HUES6 (cell line): Measurements from ENCODE around the gene WDR59.

Experiments used
- H3K27ac ChIP-seq: 2 replicates; pipeline ENCODE4 v1.7.0; 2013; ENCODE audit warnings: low read depth, mild to moderate bottlenecking, low read length, inconsistent platforms
- H3K27me3 ChIP-seq: 2 replicates; pipeline ENCODE4 v1.6.1; 2013; ENCODE audit warnings: low read length; ENCODE audit not compliant: control insufficient read depth, insufficient read depth
- H3K36me3 ChIP-seq: 2 replicates; pipeline ENCODE4 v1.6.1; 2013; ENCODE audit warnings: low read length; ENCODE audit not compliant: control insufficient read depth, insufficient read depth
- H3K4me1 ChIP-seq: 2 replicates; pipeline ENCODE4 v1.6.1; 2013; ENCODE audit warnings: low read length; ENCODE audit not compliant: control insufficient read depth, insufficient read depth
- H3K4me3 ChIP-seq: 2 replicates; pipeline ENCODE4 v1.5.1; 2013; ENCODE audit warnings: low read depth, low read length
- H3K9ac ChIP-seq: one replicate; pipeline ENCODE4 v1.6.1; 2013; ENCODE audit warnings: mild to moderate bottlenecking, low read length
- H3K9me3 ChIP-seq: 2 replicates; pipeline ENCODE4 v1.6.1; 2013; ENCODE audit warnings: low read depth, low read length; ENCODE audit not compliant: control insufficient read depth, insufficient read depth

Gene WDR59

DNA sequence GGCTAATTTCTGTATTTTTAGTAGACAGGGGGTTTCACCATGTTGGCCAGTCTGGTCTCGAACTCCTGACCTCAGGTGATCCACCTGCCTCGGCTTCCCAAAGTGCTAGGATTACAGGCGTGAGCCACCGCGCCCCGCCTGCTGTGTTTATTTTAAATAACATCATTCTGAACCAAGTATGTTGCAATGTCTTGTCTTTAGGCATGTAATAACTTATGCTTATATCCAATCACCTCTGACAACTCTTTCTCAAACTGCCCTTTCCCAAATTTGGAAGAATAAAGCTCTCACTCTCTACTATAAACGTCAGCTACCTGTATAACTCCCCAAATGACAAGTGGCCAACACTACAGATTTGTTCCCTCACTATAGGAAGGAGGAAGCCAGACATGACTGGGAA, 107.2 kb downstream of the WDR59 start:
- no peaks in the 10 kb centered on the region for H3K4me1 ChIP-seq
- H3K9ac ChIP-seq = no peak overlapping the region

GRCh38 chr16:74874912-74875546, 109.9 kb downstream of the WDR59 start:
- H3K27me3 ChIP-seq = no peaks in the 10 kb centered on the region

More for the DNA sequence above, 107.2 kb downstream of the WDR59 start:
- no peak overlapping the region for H3K27ac ChIP-seq
- no peaks in the 10 kb centered on the region for H3K27me3 ChIP-seq
- no peak overlapping the region for H3K4me3 ChIP-seq
- no peaks in the 10 kb centered on the region for H3K9me3 ChIP-seq
- peaks cover 32% of the 10 kb centered on the region for H3K36me3 ChIP-seq

DNA sequence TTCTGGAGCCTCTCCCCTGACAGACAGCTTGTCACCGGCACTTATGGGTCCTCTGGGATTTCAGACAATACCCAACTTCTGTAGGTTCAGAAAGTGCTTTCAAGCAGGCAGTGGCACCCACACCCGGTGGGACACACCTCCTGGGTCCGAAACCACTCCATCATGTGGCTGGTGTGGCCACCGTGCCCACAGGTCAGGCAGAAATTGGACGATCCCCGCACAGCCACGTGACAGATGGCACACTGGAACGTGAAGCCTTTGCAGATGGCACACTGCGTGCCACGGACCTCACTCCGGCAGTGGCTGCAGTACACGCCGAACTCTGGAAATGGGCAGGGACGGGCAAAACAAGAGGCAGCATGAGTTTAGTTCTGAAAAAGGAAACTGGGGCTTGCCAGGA, 110.8 kb downstream of the WDR59 start:
- peaks cover 7% of the 10 kb centered on the region for H3K4me1 ChIP-seq
- no peak overlapping the region for H3K27ac ChIP-seq
- peaks cover 17% of the 10 kb centered on the region for H3K36me3 ChIP-seq
- H3K9ac ChIP-seq = no peak overlapping the region
- H3K9me3 ChIP-seq = no peaks in the 10 kb centered on the region
- H3K4me3 ChIP-seq = no peak overlapping the region
- H3K27me3 ChIP-seq = no peaks in the 10 kb centered on the region

More at GRCh38 chr16:74874912-74875546, 109.9 kb downstream of the WDR59 start:
- Histone ChIP-seq H3K9ac (no peak overlapping the region), H3K4me1 (peaks cover 7% of the 10 kb centered on the region), H3K27ac (no peak overlapping the region), H3K4me3 (no peak overlapping the region), H3K9me3 (no peaks in the 10 kb centered on the region), H3K36me3 (peaks cover 17% of the 10 kb centered on the region)

DNA sequence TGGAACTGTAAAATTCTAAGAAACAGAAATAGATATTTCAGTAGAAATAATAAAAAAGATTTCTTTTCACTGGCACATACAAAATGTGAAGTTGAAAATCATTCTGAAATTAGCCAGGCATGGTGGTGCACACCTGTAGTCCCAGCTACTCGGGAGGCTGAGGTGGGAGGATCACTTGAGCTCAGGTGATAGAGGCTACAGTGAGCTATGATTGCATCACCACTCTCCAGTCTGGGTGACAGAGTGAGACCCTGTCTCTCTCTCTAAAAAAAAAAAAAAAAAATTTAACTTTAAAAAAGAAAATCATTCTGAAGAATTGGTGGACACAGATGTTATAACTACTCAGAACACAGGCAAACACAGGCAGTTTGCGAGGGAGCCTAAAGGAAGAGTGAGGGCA, 112.6 kb downstream of the WDR59 start:
- Histone ChIP-seq H3K27ac (no peak overlapping the region), H3K4me3 (no peak overlapping the region), H3K4me1 (peaks cover 20% of the 10 kb centered on the region), H3K9me3 (no peaks in the 10 kb centered on the region), H3K36me3 (peaks cover 17% of the 10 kb centered on the region), H3K9ac (no peak overlapping the region), H3K27me3 (no peaks in the 10 kb centered on the region)

GRCh38 chr16:74871608-74872007, 113.3 kb downstream of the WDR59 start:
- H3K27me3 ChIP-seq = no peaks in the 10 kb centered on the region
- H3K4me3 ChIP-seq = no peak overlapping the region
- peaks cover 26% of the 10 kb centered on the region for H3K4me1 ChIP-seq
- peaks cover 17% of the 10 kb centered on the region for H3K36me3 ChIP-seq
- H3K9me3 ChIP-seq = no peaks in the 10 kb centered on the region
- H3K27ac ChIP-seq = peak overlapping the region; percentile 4; the same call in 1 of the 2 replicates
- no peak overlapping the region for H3K9ac ChIP-seq

DNA sequence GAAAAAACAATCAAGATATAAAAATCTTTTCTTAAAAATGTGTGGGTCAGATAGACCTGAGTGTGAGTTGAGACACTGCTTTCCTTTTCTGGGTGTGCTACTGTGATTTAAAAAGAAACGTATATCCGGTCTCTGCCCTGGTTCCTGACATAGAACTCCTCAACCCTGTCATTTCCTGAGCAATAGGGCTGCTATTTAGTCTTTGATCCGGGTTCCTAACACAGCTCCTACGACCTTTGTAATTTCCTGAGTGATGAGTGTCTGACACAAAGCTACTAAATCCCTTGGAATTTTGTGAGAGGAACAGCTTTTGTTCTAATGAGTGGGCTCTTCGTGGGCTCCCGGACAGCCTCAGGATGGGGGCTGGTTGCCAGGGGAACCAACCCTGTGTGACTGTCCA, 116.4 kb downstream of the WDR59 start:
- H3K4me3 ChIP-seq = no peak overlapping the region
- no peaks in the 10 kb centered on the region for H3K27me3 ChIP-seq
- no peak overlapping the region for H3K9ac ChIP-seq
- H3K36me3 ChIP-seq = peaks cover 3% of the 10 kb centered on the region
- H3K27ac ChIP-seq = 0 out of 2 replicates have a peak overlapping the region, but pooled peaks have one; percentile 50
- peaks cover 36% of the 10 kb centered on the region for H3K4me1 ChIP-seq
- no peaks in the 10 kb centered on the region for H3K9me3 ChIP-seq

GRCh38 chr16:74868035-74868434, 116.9 kb downstream of the WDR59 start:
- Histone ChIP-seq H3K36me3 (no peaks in the 10 kb centered on the region), H3K9me3 (no peaks in the 10 kb centered on the region), H3K27me3 (no peaks in the 10 kb centered on the region), H3K4me1 (peaks cover 36% of the 10 kb centered on the region), H3K27ac (0 out of 2 replicates have a peak overlapping the region, but pooled peaks have one; percentile 50), H3K4me3 (peak overlapping the region; percentile 23; the same call in 1 of the 2 replicates), H3K9ac (no peak overlapping the region)

GRCh38 chr16:74867281-74867849, 117.6 kb downstream of the WDR59 start:
- Histone ChIP-seq H3K9ac (peak overlapping the region; percentile 32), H3K9me3 (no peaks in the 10 kb centered on the region), H3K27me3 (no peaks in the 10 kb centered on the region), H3K36me3 (no peaks in the 10 kb centered on the region), H3K4me3 (peak overlapping the region; percentile 23; the same call in 1 of the 2 replicates), H3K27ac (peak overlapping the region; percentile 50; the same call in 1 of the 2 replicates), H3K4me1 (peaks cover 36% of the 10 kb centered on the region)

DNA sequence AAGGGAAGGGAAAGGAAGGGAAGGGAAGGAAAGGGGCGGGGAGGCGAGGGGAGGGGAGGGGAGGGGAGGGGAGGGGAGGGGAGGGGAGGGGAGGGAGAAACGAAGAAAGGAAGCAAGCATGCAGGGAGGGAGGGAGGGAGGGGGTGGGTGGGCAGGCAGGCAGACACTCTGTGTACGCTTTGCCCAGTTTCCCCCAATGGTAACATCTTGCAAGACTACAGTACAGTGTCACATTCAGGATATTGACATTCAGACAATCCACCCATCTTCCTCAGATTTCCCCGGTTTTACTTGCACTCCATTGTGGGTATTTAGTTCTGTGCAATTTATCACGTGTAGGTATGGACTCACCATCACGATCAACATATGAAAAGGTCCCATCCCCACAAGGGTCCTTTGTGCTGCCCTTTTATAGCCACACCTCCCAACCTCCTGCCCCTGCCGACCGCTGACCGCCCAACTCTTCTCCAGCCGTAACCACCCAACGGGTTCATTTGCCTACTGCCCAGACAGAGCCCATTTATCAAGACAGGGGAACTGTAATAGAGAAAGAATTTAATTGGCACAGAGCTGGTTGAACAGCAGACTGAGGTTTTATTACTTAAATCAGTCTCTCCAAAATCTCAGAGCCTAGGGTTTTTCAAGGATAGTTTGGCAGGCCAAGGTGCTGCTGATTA, 118.9 kb downstream of the WDR59 start:
- peaks cover 33% of the 10 kb centered on the region for H3K4me1 ChIP-seq
- no peaks in the 10 kb centered on the region for H3K9me3 ChIP-seq
- peak overlapping the region; percentile 66 for H3K9ac ChIP-seq
- no peaks in the 10 kb centered on the region for H3K36me3 ChIP-seq
- peak overlapping the region; percentile 44; the same call in 1 of the 2 replicates for H3K27ac ChIP-seq
- no peaks in the 10 kb centered on the region for H3K27me3 ChIP-seq
- peak overlapping the region; percentile 54 for H3K4me3 ChIP-seq

- H3K4me3 ChIP-seq = no peak overlapping the region
- H3K27ac ChIP-seq = no peak overlapping the region
- H3K27me3 ChIP-seq = no peaks in the 10 kb centered on the region
- H3K36me3 ChIP-seq = no peaks in the 10 kb centered on the region
- no peak overlapping the region for H3K9ac ChIP-seq
- no peaks in the 10 kb centered on the region for H3K9me3 ChIP-seq
- peaks cover 21% of the 10 kb centered on the region for H3K4me1 ChIP-seq
Observed at GRCh38 chr16:74862743-74863244, 122.1 kb downstream of the WDR59 start.

GRCh38 chr16:74852500-74852875, 132.4 kb downstream of the WDR59 start:
- no peak overlapping the region for H3K9ac ChIP-seq
- no peaks in the 10 kb centered on the region for H3K9me3 ChIP-seq
- H3K27me3 ChIP-seq = no peaks in the 10 kb centered on the region
- peaks cover 3% of the 10 kb centered on the region; the same call in 1 of the 2 replicates for H3K4me1 ChIP-seq
- no peaks in the 10 kb centered on the region for H3K36me3 ChIP-seq
- H3K27ac ChIP-seq = no peak overlapping the region
- no peak overlapping the region for H3K4me3 ChIP-seq
